GM23338 (cell line): ENCODE data around the gene TGFBI. TPM values are rescaled to one million over a fixed set of nuclear protein-coding genes. Genes with fewer than 3 reads are reported as not detected.

Source experiments
- ATAC-seq: fragments of 200-7000 bp; cut with Tn5 transposase; 3 replicates; pipeline ENCODE4 v1.9.1; 2020
- DNase-seq: peaks from one replicate; pipeline ENCODE4 v3.0.0-alpha.2; 2015; ENCODE audit warnings: low spot score
- H2AFZ ChIP-seq: fragments of 200-600 bp; sonication (generic); 2 replicates; pipeline ENCODE4 v1.8.0; 2016; ENCODE audit warnings: antibody characterized with exemption, mild to moderate bottlenecking, moderate library complexity
- H3F3A ChIP-seq: fragments of 200-600 bp; sonication (generic); replicated peaks from 2 replicates; pipeline ENCODE4 v1.8.0; 2017; ENCODE audit warnings: antibody characterized with exemption, mixed run types, low read depth
- H3K27ac ChIP-seq: fragments of 200-600 bp; sonication (generic); 2 replicates; pipeline ENCODE4 v1.6.1; 2016; ENCODE audit warnings: low read depth
- H3K27me3 ChIP-seq: fragments of 200-600 bp; sonication (generic); 2 replicates; pipeline ENCODE4 v1.8.0; 2016; ENCODE audit warnings: mild to moderate bottlenecking, mixed run types, moderate library complexity; ENCODE audit not compliant: insufficient read depth
- H3K36me3 ChIP-seq: fragments of 200-600 bp; sonication (generic); 2 replicates; pipeline ENCODE4 v1.8.0; 2016; ENCODE audit warnings: mild to moderate bottlenecking; ENCODE audit not compliant: insufficient read depth
- H3K4me1 ChIP-seq: fragments of 200-600 bp; sonication (generic); 2 replicates; pipeline ENCODE4 v1.8.0; 2016; ENCODE audit warnings: mild to moderate bottlenecking, moderate library complexity; ENCODE audit not compliant: insufficient read depth
- H3K4me2 ChIP-seq: fragments of 200-600 bp; sonication (generic); 2 replicates; pipeline ENCODE4 v1.7.1; 2017; ENCODE audit warnings: mixed run types
- H3K4me3 ChIP-seq: fragments of 200-600 bp; sonication (generic); 2 replicates; pipeline ENCODE4 v1.6.1; 2016; ENCODE audit warnings: mixed run types
- H3K79me2 ChIP-seq: fragments of 200-600 bp; sonication (generic); replicated peaks from 2 replicates; pipeline ENCODE4 v1.8.0; 2017; ENCODE audit warnings: mild to moderate bottlenecking; ENCODE audit not compliant: insufficient read depth
- H3K9me2 ChIP-seq: fragments of 200-600 bp; sonication (generic); 2 replicates; pipeline ENCODE4 v1.8.0; 2017; ENCODE audit not compliant: insufficient read depth
- H4K20me1 ChIP-seq: fragments of 200-600 bp; sonication (generic); replicated peaks from 2 replicates; pipeline ENCODE4 v1.8.0; 2017; ENCODE audit warnings: mild to moderate bottlenecking; ENCODE audit not compliant: insufficient read depth
- H3K27ac Mint-ChIP-seq: 2 replicates; pipeline ENCODE4 v1.8.0; 2020; ENCODE audit warnings: inconsistent platforms, mild to moderate bottlenecking, moderate library complexity, mixed read lengths
- H3K27me3 Mint-ChIP-seq: 3 replicates; pipeline ENCODE4 v1.8.0; 2022; ENCODE audit warnings: low read depth, mild to moderate bottlenecking, moderate library complexity, mixed read lengths, inconsistent platforms; ENCODE audit not compliant: insufficient read depth, poor library complexity
- H3K36me3 Mint-ChIP-seq: 3 replicates; pipeline ENCODE4 v1.8.0; 2021; ENCODE audit warnings: low read depth, mild to moderate bottlenecking, inconsistent platforms, moderate library complexity, mixed read lengths
- H3K4me1 Mint-ChIP-seq: 3 replicates; pipeline ENCODE4 v1.8.0; 2020; ENCODE audit warnings: mild to moderate bottlenecking, inconsistent platforms, mixed read lengths
- H3K4me3 Mint-ChIP-seq: 3 replicates; pipeline ENCODE4 v1.8.0; 2021; ENCODE audit warnings: moderate library complexity, mild to moderate bottlenecking, inconsistent platforms, mixed read lengths
- H3K9me3 Mint-ChIP-seq: 3 replicates; pipeline ENCODE4 v1.8.0; 2020; ENCODE audit warnings: moderate library complexity, mild to moderate bottlenecking, inconsistent platforms, mixed read lengths
- CREB1 ChIP-seq: fragments of 250-450 bp; sonication (Bioruptor Pico); IDR thresholded peaks from 2 replicates; pipeline ENCODE4 v1.5.0; 2020; ENCODE audit warnings: low read depth, mild to moderate bottlenecking, moderate library complexity
- CTCF ChIP-seq, 2 experiments: fragments of 200-600 bp in 1 of 2; sonication (generic) in 1 of 2; conservative IDR thresholded peaks; 2 replicates each; pipeline versions ENCODE4 v1.5.1 to v1.6.1; 2016 to 2017; ENCODE audit warnings: antibody characterized with exemption in 2 of 2, low read depth in 2 of 2, mild to moderate bottlenecking in 2 of 2, moderate library complexity in 1 of 2
- EZH2 ChIP-seq: fragments of 200-600 bp; sonication (generic); IDR thresholded peaks from one replicate; pipeline ENCODE4 v1.8.0; 2017; ENCODE audit warnings: antibody characterized with exemption, mild to moderate bottlenecking, low read depth; ENCODE audit not compliant: unreplicated experiment
- EZH2phosphoT487 ChIP-seq: fragments of 200-600 bp; sonication (generic); IDR thresholded peaks from one replicate; pipeline ENCODE4 v1.8.1; 2018; ENCODE audit warnings: antibody characterized with exemption; ENCODE audit not compliant: unreplicated experiment
- JUNB ChIP-seq: IDR thresholded peaks from one replicate; pipeline ENCODE4 v1.6.1; 2016; ENCODE audit warnings: antibody characterized with exemption; ENCODE audit not compliant: unreplicated experiment
- NANOG ChIP-seq: IDR thresholded peaks from 2 replicates; pipeline ENCODE4 v1.6.1; 2016; ENCODE audit warnings: antibody characterized with exemption, borderline replicate concordance
- POLR2AphosphoS5 ChIP-seq: IDR thresholded peaks from 2 replicates; pipeline ENCODE4 v1.6.1; 2016; ENCODE audit warnings: antibody characterized with exemption, low read depth
- REST ChIP-seq: IDR thresholded peaks from one replicate; pipeline ENCODE4 v1.6.1; 2018; ENCODE audit warnings: antibody characterized with exemption; ENCODE audit not compliant: unreplicated experiment
- STAT1 ChIP-seq: IDR thresholded peaks from one replicate; pipeline ENCODE4 v1.6.1; 2016; ENCODE audit warnings: antibody characterized with exemption; ENCODE audit not compliant: unreplicated experiment
- ZNF114 ChIP-seq: fragments of 250-450 bp; sonication (Bioruptor Pico); IDR thresholded peaks from 2 replicates; pipeline ENCODE4 v1.5.0; 2020; ENCODE audit warnings: mild to moderate bottlenecking, moderate library complexity
- ZNF331 ChIP-seq: fragments of 250-450 bp; sonication (Bioruptor Pico); IDR thresholded peaks from 2 replicates; pipeline ENCODE4 v1.5.0; 2020; ENCODE audit warnings: low read depth, mild to moderate bottlenecking, moderate library complexity
- polyA plus RNA-seq: library from polyadenylated mRNA; unstranded; fragments of >200 nt; fragmentation: Nextera tagmentation; extraction: Ambion mirVana; gene quantifications from 2 replicates; pipeline ENCODE4 v1.2.1, GENCODE V29; 2016
- total RNA-seq: library from RNA; depleted of rRNA; stranded (reverse); fragments of >200 nt; shearing (Covaris generic); gene quantifications from 2 replicates; pipeline ENCODE4 v1.2.3, GENCODE V29; 2014
- TF ChIP-seq, protein P1 (sequence below): IDR thresholded peaks from 2 replicates; pipeline ENCODE4 v1.6.1; 2016; ENCODE audit warnings: antibody characterized with exemption
- TF ChIP-seq, protein P2 (sequence below): fragments of 250-450 bp; sonication (Bioruptor Pico); IDR thresholded peaks from 2 replicates; pipeline ENCODE4 v1.5.0; 2020; ENCODE audit warnings: mild to moderate bottlenecking, moderate library complexity

TGFBI gene
- total and polyA plus RNA-seq, 2 experiments from 2014 or later, result 8.9 to 9.4 TPM

- Histone ChIP-seq H3K79me2 (no peaks in the 10 kb centered on the region), H3F3A (no peaks in the 10 kb centered on the region), H3K36me3 (no peaks in the 10 kb centered on the region), H3K27me3 (no peaks in the 10 kb centered on the region), H3K4me2 (no peak overlapping the region), H3K27ac (no peak overlapping the region), H3K4me3 (no peak overlapping the region), H3K4me1 (no peaks in the 10 kb centered on the region), H4K20me1 (no peaks in the 10 kb centered on the region), H2AFZ (no peak overlapping the region), H3K9me2 (no peaks in the 10 kb centered on the region)
- DNase-seq (no peak), ATAC-seq (no peak)
- H3K27me3 Mint-ChIP-seq, result peaks cover 6% of the 10 kb centered on the region
- H3K27ac Mint-ChIP-seq, result no peak overlapping the region
- no peaks in the 10 kb centered on the region; the same call in 2 of the 3 replicates for H3K36me3 Mint-ChIP-seq
- no peaks in the 10 kb centered on the region for H3K9me3 Mint-ChIP-seq
- no peak for TF ChIP-seq NANOG
- TF ChIP-seq EZH2phosphoT487, result no peak
- TF ChIP-seq JUNB, result no peak
- TF ChIP-seq CREB1 (CRISPR knock-in tag), result no peak
- TF ChIP-seq EZH2, result no peak
- no peak for TF ChIP-seq POLR2AphosphoS5
- TF ChIP-seq ZNF114 (CRISPR knock-in tag), result no peak
- TF ChIP-seq CTCF (conservative IDR thresholded peaks at IDR 0.05; ENCODE audit: low read depth in 2 of 2), result no peak
- no peak for TF ChIP-seq STAT1
- TF ChIP-seq, protein P1, sequence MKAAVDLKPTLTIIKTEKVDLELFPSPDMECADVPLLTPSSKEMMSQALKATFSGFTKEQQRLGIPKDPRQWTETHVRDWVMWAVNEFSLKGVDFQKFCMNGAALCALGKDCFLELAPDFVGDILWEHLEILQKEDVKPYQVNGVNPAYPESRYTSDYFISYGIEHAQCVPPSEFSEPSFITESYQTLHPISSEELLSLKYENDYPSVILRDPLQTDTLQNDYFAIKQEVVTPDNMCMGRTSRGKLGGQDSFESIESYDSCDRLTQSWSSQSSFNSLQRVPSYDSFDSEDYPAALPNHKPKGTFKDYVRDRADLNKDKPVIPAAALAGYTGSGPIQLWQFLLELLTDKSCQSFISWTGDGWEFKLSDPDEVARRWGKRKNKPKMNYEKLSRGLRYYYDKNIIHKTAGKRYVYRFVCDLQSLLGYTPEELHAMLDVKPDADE, result no peak
- no peak for TF ChIP-seq ZNF331 (CRISPR knock-in tag)
- no peak for TF ChIP-seq REST
- TF ChIP-seq, protein P2, sequence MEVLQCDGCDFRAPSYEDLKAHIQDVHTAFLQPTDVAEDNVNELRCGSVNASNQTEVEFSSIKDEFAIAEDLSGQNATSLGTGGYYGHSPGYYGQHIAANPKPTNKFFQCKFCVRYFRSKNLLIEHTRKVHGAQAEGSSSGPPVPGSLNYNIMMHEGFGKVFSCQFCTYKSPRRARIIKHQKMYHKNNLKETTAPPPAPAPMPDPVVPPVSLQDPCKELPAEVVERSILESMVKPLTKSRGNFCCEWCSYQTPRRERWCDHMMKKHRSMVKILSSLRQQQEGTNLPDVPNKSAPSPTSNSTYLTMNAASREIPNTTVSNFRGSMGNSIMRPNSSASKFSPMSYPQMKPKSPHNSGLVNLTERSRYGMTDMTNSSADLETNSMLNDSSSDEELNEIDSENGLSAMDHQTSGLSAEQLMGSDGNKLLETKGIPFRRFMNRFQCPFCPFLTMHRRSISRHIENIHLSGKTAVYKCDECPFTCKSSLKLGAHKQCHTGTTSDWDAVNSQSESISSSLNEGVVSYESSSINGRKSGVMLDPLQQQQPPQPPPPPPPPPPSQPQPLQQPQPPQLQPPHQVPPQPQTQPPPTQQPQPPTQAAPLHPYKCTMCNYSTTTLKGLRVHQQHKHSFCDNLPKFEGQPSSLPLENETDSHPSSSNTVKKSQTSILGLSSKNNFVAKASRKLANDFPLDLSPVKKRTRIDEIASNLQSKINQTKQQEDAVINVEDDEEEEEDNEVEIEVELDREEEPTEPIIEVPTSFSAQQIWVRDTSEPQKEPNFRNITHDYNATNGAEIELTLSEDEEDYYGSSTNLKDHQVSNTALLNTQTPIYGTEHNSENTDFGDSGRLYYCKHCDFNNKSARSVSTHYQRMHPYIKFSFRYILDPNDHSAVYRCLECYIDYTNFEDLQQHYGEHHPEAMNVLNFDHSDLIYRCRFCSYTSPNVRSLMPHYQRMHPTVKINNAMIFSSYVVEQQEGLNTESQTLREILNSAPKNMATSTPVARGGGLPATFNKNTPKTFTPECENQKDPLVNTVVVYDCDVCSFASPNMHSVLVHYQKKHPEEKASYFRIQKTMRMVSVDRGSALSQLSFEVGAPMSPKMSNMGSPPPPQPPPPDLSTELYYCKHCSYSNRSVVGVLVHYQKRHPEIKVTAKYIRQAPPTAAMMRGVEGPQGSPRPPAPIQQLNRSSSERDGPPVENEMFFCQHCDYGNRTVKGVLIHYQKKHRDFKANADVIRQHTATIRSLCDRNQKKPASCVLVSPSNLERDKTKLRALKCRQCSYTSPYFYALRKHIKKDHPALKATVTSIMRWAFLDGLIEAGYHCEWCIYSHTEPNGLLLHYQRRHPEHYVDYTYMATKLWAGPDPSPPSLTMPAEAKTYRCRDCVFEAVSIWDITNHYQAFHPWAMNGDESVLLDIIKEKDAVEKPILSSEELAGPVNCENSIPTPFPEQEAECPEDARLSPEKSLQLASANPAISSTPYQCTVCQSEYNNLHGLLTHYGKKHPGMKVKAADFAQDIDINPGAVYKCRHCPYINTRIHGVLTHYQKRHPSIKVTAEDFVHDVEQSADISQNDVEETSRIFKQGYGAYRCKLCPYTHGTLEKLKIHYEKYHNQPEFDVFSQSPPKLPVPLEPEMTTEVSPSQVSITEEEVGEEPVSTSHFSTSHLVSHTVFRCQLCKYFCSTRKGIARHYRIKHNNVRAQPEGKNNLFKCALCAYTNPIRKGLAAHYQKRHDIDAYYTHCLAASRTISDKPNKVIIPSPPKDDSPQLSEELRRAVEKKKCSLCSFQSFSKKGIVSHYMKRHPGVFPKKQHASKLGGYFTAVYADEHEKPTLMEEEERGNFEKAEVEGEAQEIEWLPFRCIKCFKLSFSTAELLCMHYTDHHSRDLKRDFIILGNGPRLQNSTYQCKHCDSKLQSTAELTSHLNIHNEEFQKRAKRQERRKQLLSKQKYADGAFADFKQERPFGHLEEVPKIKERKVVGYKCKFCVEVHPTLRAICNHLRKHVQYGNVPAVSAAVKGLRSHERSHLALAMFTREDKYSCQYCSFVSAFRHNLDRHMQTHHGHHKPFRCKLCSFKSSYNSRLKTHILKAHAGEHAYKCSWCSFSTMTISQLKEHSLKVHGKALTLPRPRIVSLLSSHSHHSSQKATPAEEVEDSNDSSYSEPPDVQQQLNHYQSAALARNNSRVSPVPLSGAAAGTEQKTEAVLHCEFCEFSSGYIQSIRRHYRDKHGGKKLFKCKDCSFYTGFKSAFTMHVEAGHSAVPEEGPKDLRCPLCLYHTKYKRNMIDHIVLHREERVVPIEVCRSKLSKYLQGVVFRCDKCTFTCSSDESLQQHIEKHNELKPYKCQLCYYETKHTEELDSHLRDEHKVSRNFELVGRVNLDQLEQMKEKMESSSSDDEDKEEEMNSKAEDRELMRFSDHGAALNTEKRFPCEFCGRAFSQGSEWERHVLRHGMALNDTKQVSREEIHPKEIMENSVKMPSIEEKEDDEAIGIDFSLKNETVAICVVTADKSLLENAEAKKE (CRISPR knock-in tag), result no peak
- no peaks in the 10 kb centered on the region for H3K4me1 Mint-ChIP-seq
- H3K4me3 Mint-ChIP-seq, result no peak overlapping the region
These were observed 20.2 kb downstream of the TGFBI start for GRCh38 chr5:136048966-136049365.
